H1 (cell line): ENCODE results near the gene HMCN2. TPM values are rescaled to one million over a fixed set of nuclear protein-coding genes. Genes with fewer than 3 reads are reported as not detected.

Experiments
- CTCF ChIA-PET: fragments of 300-600 bp; sonication (Branson Sonifier 250); formaldehyde crosslinking; loops from one replicate; lab custom pipeline; 2021; ENCODE audit not compliant: partially characterized antibody; lab: Charles Lee
- POLR2A ChIA-PET: fragments of 300-600 bp; sonication (Branson Sonifier 250); formaldehyde crosslinking; loops from one replicate; lab custom pipeline; 2021; ENCODE audit warnings: inconsistent platforms; ENCODE audit not compliant: partially characterized antibody; lab: Charles Lee
- DNase-seq, 2 experiments: peaks; one replicate each; pipeline versions ENCODE4 v3.0.0 to v3.0.0-alpha.2; 2010 to 2022; ENCODE audit warnings: low spot score in 2 of 2, low read depth in 1 of 2, mixed read lengths in 1 of 2
- FAIRE-seq: peaks from 2 replicates; lab custom pipeline; 2011; peaks lifted over from hg19 to GRCh38; lab: Jason Lieb, UNC
- H2AFZ ChIP-seq: 2 replicates; pipeline ENCODE4 v1.8.1; 2012; ENCODE audit warnings: low read length, inconsistent platforms
- H2AK5ac ChIP-seq: 2 replicates; pipeline ENCODE4 v1.6.1; 2013; ENCODE audit warnings: low read depth, low read length
- H2BK120ac ChIP-seq: replicated peaks from 2 replicates; pipeline ENCODE3; 2013; ENCODE audit warnings: low read depth, low read length, inconsistent platforms
- H2BK12ac ChIP-seq: 2 replicates; pipeline ENCODE4 v1.6.1; 2013; ENCODE audit warnings: low read depth, low read length
- H2BK15ac ChIP-seq: 2 replicates; pipeline ENCODE4 v1.6.1; 2013; ENCODE audit warnings: low read length
- H2BK20ac ChIP-seq: 2 replicates; pipeline ENCODE4 v1.6.1; 2013; ENCODE audit warnings: low read length
- H2BK5ac ChIP-seq: 2 replicates; pipeline ENCODE4 v1.6.1; 2013; ENCODE audit warnings: low read depth, low read length
- H3K14ac ChIP-seq: 2 replicates; pipeline ENCODE4 v1.6.1; 2013; ENCODE audit warnings: inconsistent platforms; ENCODE audit not compliant: insufficient read length
- H3K18ac ChIP-seq: 2 replicates; pipeline ENCODE4 v1.6.1; 2013; ENCODE audit warnings: low read length; ENCODE audit errors: extremely low read depth
- H3K23ac ChIP-seq: 2 replicates; pipeline ENCODE4 v1.6.1; 2013; ENCODE audit warnings: inconsistent platforms; ENCODE audit not compliant: insufficient read length
- H3K23me2 ChIP-seq: 2 replicates; pipeline ENCODE4 v1.6.1; 2013; ENCODE audit warnings: low read depth, low read length
- H3K27ac ChIP-seq: 2 replicates; pipeline ENCODE4 v1.6.1; 2011; ENCODE audit warnings: low read depth, low read length, inconsistent platforms
- H3K27me3 ChIP-seq, 4 experiments: replicated peaks in 1 of 4; 1 replicate in 1 of 4; 2 replicates in 3 of 4; pipeline versions ENCODE4 v1.6.1 to v1.8.1; 2011 to 2013; ENCODE audit warnings: low read length in 3 of 4, mild to moderate bottlenecking in 3 of 4, inconsistent platforms in 2 of 4, mixed read lengths in 2 of 4, moderate library complexity in 1 of 4; ENCODE audit not compliant: control insufficient read depth in 3 of 4, insufficient read depth in 3 of 4; ENCODE audit errors: extremely low read depth in 1 of 4
- H3K36me3 ChIP-seq, 4 experiments: 2 replicates each; pipeline versions ENCODE4 v1.6.1 to v1.8.1; 2011 to 2013; ENCODE audit warnings: mild to moderate bottlenecking in 4 of 4, low read length in 3 of 4, moderate library complexity in 2 of 4, control low read depth in 1 of 4, inconsistent platforms in 1 of 4; ENCODE audit not compliant: insufficient read depth in 4 of 4, control insufficient read depth in 2 of 4
- H3K4ac ChIP-seq: replicated peaks from 2 replicates; pipeline ENCODE3; 2013; ENCODE audit warnings: low read length, low read depth, mixed read lengths, inconsistent platforms; ENCODE audit not compliant: insufficient read length
- H3K4me1 ChIP-seq, 4 experiments: replicated peaks in 1 of 4; 1 replicate in 1 of 4; 2 replicates in 3 of 4; pipeline versions ENCODE4 v1.6.1 to v1.8.1; 2011 to 2013; ENCODE audit warnings: low read length in 3 of 4, inconsistent platforms in 2 of 4, mixed read lengths in 1 of 4; ENCODE audit not compliant: insufficient read depth in 4 of 4, control insufficient read depth in 3 of 4
- H3K4me2 ChIP-seq, 2 experiments: 2 replicates each; pipeline versions ENCODE4 v1.6.1 to v1.8.1; 2011 to 2013; ENCODE audit warnings: low read depth in 2 of 2, low read length in 2 of 2, control low read depth in 1 of 2, inconsistent platforms in 1 of 2, mild to moderate bottlenecking in 1 of 2; ENCODE audit not compliant: insufficient read depth in 1 of 2
- H3K4me3 ChIP-seq, 4 experiments: fragments of 200-600, 300-600 bp in 1 of 4; sonication (generic), shearing (Covaris generic), sonication (Bioruptor Twin) in 1 of 4; 2 replicates each; pipeline versions ENCODE4 v1.5.1 to v1.8.1; 2011 to 2016; ENCODE audit warnings: low read length in 4 of 4, low read depth in 3 of 4, control low read depth in 2 of 4, inconsistent platforms in 2 of 4, mild to moderate bottlenecking in 2 of 4, mixed read lengths in 1 of 4, moderate library complexity in 1 of 4; ENCODE audit not compliant: insufficient read depth in 2 of 4; ENCODE audit errors: extremely low read depth in 1 of 4
- H3K56ac ChIP-seq: replicated peaks from 2 replicates; pipeline ENCODE3; 2013; ENCODE audit warnings: low read depth, mild to moderate bottlenecking, mixed read lengths, low read length, inconsistent platforms; ENCODE audit not compliant: insufficient read length
- H3K79me1 ChIP-seq: 2 replicates; pipeline ENCODE4 v1.6.1; 2013; ENCODE audit warnings: low read depth, low read length, control low read depth
- H3K79me2 ChIP-seq, 2 experiments: 2 replicates each; pipeline versions ENCODE4 v1.6.1 to v1.8.1; 2012 to 2013; ENCODE audit warnings: low read length in 2 of 2, mild to moderate bottlenecking in 2 of 2, inconsistent platforms in 1 of 2; ENCODE audit not compliant: insufficient read depth in 2 of 2, control insufficient read depth in 1 of 2
- H3K9ac ChIP-seq, 4 experiments: replicated peaks in 1 of 4; 1 replicate in 1 of 4; 2 replicates in 3 of 4; pipeline versions ENCODE4 v1.6.1 to v1.8.1; 2011 to 2013; ENCODE audit warnings: low read depth in 3 of 4, low read length in 3 of 4, control low read depth in 2 of 4, mild to moderate bottlenecking in 2 of 4, moderate library complexity in 2 of 4, inconsistent platforms in 1 of 4; ENCODE audit errors: extremely low read depth in 1 of 4
- H3K9me3 ChIP-seq, 2 experiments: 2 replicates each; pipeline versions ENCODE4 v1.6.1 to v1.8.1; 2012 to 2013; ENCODE audit warnings: mild to moderate bottlenecking in 2 of 2, moderate library complexity in 2 of 2, control low read depth in 1 of 2, inconsistent platforms in 1 of 2, low read depth in 1 of 2, low read length in 1 of 2, mixed read lengths in 1 of 2; ENCODE audit not compliant: insufficient read depth in 2 of 2
- H4K20me1 ChIP-seq, 2 experiments: replicated peaks in 1 of 2; 2 replicates each; pipeline versions ENCODE3 to v1.8.1; 2011 to 2013; ENCODE audit warnings: inconsistent platforms in 2 of 2, low read length in 2 of 2, mild to moderate bottlenecking in 1 of 2; ENCODE audit not compliant: insufficient read depth in 2 of 2, control insufficient read depth in 1 of 2
- H4K5ac ChIP-seq: 2 replicates; pipeline ENCODE4 v1.6.1; 2013; ENCODE audit warnings: low read length, low read depth, mixed read lengths, inconsistent platforms; ENCODE audit not compliant: insufficient read length
- H4K8ac ChIP-seq: 2 replicates; pipeline ENCODE4 v1.8.0; 2013; ENCODE audit warnings: mild to moderate bottlenecking, moderate library complexity, low read length, inconsistent platforms; ENCODE audit not compliant: insufficient read depth; ENCODE audit errors: extremely low read depth
- H4K91ac ChIP-seq: replicated peaks from 2 replicates; pipeline ENCODE3; 2013; ENCODE audit warnings: low read length, mixed read lengths, inconsistent platforms; ENCODE audit not compliant: insufficient read length
- ASH2L ChIP-seq: fragments of 200-600, 300-600 bp; sonication (generic); IDR thresholded peaks from one replicate; pipeline ENCODE4 v1.7.1; 2017; ENCODE audit warnings: low read length
- BRCA1 ChIP-seq: IDR thresholded peaks from 2 replicates; pipeline ENCODE4 v1.6.1; 2012; ENCODE audit warnings: low read depth, low read length, improper control_type of control experiment
- CHD1 ChIP-seq: IDR thresholded peaks from 2 replicates; pipeline ENCODE4 v1.6.1; 2012; ENCODE audit warnings: low read depth, low read length, improper control_type of control experiment
- CREB1 ChIP-seq: IDR thresholded peaks from 2 replicates; pipeline ENCODE4 v1.6.1; 2012; ENCODE audit warnings: inconsistent platforms
- EZH2 ChIP-seq: fragments of 200-600 bp; sonication (generic); IDR thresholded peaks from 2 replicates; pipeline ENCODE4 v1.7.1; 2012; ENCODE audit warnings: low read depth, mild to moderate bottlenecking, moderate library complexity, low read length, inconsistent platforms; ENCODE audit not compliant: severe bottlenecking
- HDAC2 ChIP-seq, 2 experiments: fragments of 300-600 bp in 1 of 2; sonication (generic) in 1 of 2; IDR thresholded peaks; 2 replicates each; pipeline ENCODE4 v1.6.1; 2011 to 2012; ENCODE audit warnings: low read depth in 2 of 2, low read length in 2 of 2, mild to moderate bottlenecking in 2 of 2, moderate library complexity in 2 of 2, borderline replicate concordance in 1 of 2, inconsistent platforms in 1 of 2
- NRF1 ChIP-seq: IDR thresholded peaks from 2 replicates; pipeline ENCODE4 v1.6.1; 2011; ENCODE audit warnings: mild to moderate bottlenecking, low read depth, low read length, improper control_type of control experiment
- POLR2A ChIP-seq, 2 experiments: IDR thresholded peaks; 1 replicate in 1 of 2; 2 replicates in 1 of 2; pipeline ENCODE4 v1.6.1; 2011; ENCODE audit warnings: low read depth in 2 of 2, low read length in 2 of 2, mild to moderate bottlenecking in 2 of 2; ENCODE audit errors: control extremely low read depth in 1 of 2
- RXRA ChIP-seq: IDR thresholded peaks from 2 replicates; pipeline ENCODE4 v1.6.1; 2011; ENCODE audit warnings: low read depth, mild to moderate bottlenecking, low read length, moderate library complexity; ENCODE audit not compliant: insufficient read depth
- SP1 ChIP-seq: IDR thresholded peaks from 2 replicates; pipeline ENCODE4 v1.6.1; 2011; ENCODE audit warnings: low read depth, low read length
- SP4 ChIP-seq: IDR thresholded peaks from 2 replicates; pipeline ENCODE4 v1.6.1; 2012; ENCODE audit warnings: low read length, inconsistent platforms
- ZNF274 ChIP-seq: IDR thresholded peaks from 2 replicates; pipeline ENCODE4 v1.7.0; 2012; ENCODE audit warnings: low read length, borderline replicate concordance; ENCODE audit errors: extremely low read depth
- WGBS, 2 experiments: shearing (Covaris generic) in 1 of 2; methylation state at CpG; one replicate each; pipeline versions ENCODE4 v1.1.6 to v1.1.7; 2013 to 2015; ENCODE audit warnings: low lambda C conversion rate in 2 of 2, mixed read lengths in 2 of 2, inconsistent platforms in 1 of 2, low coverage in 1 of 2, missing lambda C conversion rate in 1 of 2; ENCODE audit not compliant: insufficient replicate concordance in 2 of 2, insufficient coverage in 1 of 2, insufficient read length in 1 of 2; ENCODE audit errors: extremely low coverage in 1 of 2, missing lambda C conversion rate in 1 of 2; 5-methylcytosine and 5-hydroxymethylcytosine counted together
- polyA plus RNA-seq, 7 experiments: library from polyadenylated mRNA; depleted of rRNA in 3 of 7; stranded (reverse) in 5 of 7; unstranded in 2 of 7; fragments of >200 nt in 5 of 7; fragments of 200-250 nt in 2 of 7; gene quantifications; 1 replicate in 5 of 7; 2 replicates in 1 of 7; 4 replicates in 1 of 7; pipeline versions ENCODE4 v1.2.1 to v1.2.3, GENCODE V29; 2011 to 2013; ENCODE audit warnings: missing spikeins in 2 of 7, mixed read lengths in 2 of 7
- total RNA-seq: library from RNA; stranded (reverse); fragmentation: NEBNext Ultra II Directional; extraction: Animal tissue kit (Norgen Biotek cat#: 25700); gene quantifications from 2 replicates; pipeline ENCODE4 v1.2.1, GENCODE V29; 2021
- TF ChIP-seq, protein P1 (sequence below): IDR thresholded peaks from 2 replicates; pipeline ENCODE4 v1.6.1; 2011; ENCODE audit warnings: low read depth, mild to moderate bottlenecking, low read length; ENCODE audit not compliant: insufficient read depth

The HMCN2 gene
- total and polyA plus RNA-seq, 2 of the 8 experiments (the other 6 are each of a cell fraction or from before 2014, with no cell fraction given), result 5.0 to 9.1 TPM

DNA sequence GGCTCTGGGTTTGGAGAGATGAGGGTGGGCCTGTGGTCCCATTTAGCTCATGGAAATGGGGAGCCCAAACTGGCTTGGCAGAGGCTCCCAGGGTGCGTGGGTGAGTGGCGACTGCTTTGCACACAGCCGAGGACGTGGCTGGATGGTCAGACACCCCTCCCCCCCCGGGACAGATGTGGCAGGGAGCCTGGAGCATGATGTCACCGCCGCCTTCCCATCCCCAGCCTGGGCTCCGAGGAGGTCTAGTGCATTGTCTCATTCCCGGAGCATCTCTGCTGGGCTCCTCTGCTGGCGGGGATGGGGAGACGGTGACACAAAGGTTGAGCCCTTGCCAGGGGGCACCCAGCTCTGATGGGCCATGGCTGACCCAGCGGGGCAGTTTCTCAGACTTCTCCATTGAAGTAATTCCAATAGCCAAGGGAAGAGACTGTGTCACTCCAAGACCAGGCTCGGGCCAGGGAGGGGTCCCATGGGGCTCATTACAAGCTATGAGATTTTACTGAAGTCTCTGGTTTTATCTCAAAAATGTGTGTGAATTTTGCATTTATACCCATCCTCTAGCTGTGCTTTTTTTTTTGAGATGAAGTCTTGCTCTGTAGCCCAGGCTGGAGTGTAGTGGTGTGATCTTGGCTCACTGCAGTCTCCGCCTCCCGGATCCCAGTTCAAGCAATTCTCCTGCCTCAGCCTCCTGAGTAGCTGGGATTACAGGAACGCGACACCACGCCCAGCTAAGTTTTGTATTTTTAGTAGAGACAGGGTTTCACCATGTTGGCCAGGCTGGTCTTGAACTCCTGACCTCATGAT is 36.1 kb downstream of the HMCN2 start:
- Histone ChIP-seq H4K20me1 (no peaks in the 10 kb centered on the region), H3K9ac (no peak overlapping the region), H2AK5ac (no peak overlapping the region), H3K79me1 (no peaks in the 10 kb centered on the region), H3K14ac (no peak overlapping the region), H3K4me2 (no peak overlapping the region), H3K56ac (no peak overlapping the region), H3K4ac (no peak overlapping the region), H3K23me2 (peaks cover 10% of the 10 kb centered on the region; the same call in 1 of the 2 replicates), H3K27ac (no peak overlapping the region), H3K36me3 (peaks cover 0 to 13% (median 3%) of the 10 kb centered on the region in 4 experiments; a peak in 4 of 8 replicates), H2AFZ (no peak overlapping the region), H4K91ac (no peak overlapping the region), H3K27me3 (no peaks in the 10 kb centered on the region), H2BK120ac (no peak overlapping the region), H2BK20ac (no peak overlapping the region), H4K5ac (no peak overlapping the region), H3K23ac (no peak overlapping the region), H4K8ac (no peak overlapping the region), H3K9me3 (no peaks in the 10 kb centered on the region), H3K79me2 (no peaks in the 10 kb centered on the region), H2BK15ac (no peak overlapping the region), H3K4me3 (no peak overlapping the region), H3K4me1 (peaks cover 0 to 2% (median 0%) of the 10 kb centered on the region in 4 experiments; a peak in 2 of 7 replicates), H2BK12ac (no peak overlapping the region; the same call in 1 of the 2 replicates), H3K18ac (no peak overlapping the region), H2BK5ac (no peak overlapping the region)
- no peak for FAIRE-seq
- DNase-seq, result no peak
- ChIA-PET POLR2A (interaction anchor here (1.2 to 1.4 kb wide), 2 partner anchors 11 to 61 kb away, joined by 3 read pairs; no protein-coding TSS in a partner anchor), CTCF (interaction anchor here (0.6 to 5.6 kb wide), 15 partner anchors 9 to 189 kb away, joined by 3 to 33 read pairs (median 4); no protein-coding TSS in a partner anchor)
- WGBS, 2 experiments, result 92% methylated on average over 17 of the region's 18 CpGs; no CpG with 5 or more reads in 1 of the 2 experiments
- no peak for TF ChIP-seq CREB1
- TF ChIP-seq EZH2, result no peak
- TF ChIP-seq RXRA, result no peak
- TF ChIP-seq SP1, result no peak
- TF ChIP-seq SP4, result no peak
- no peak for TF ChIP-seq NRF1
- no peak for TF ChIP-seq ZNF274
- no peak for TF ChIP-seq POLR2A (IDR thresholded peaks at IDR 0.05; ENCODE audit: control extremely low read depth in 1 of 2, low read depth in 2 of 2, low read length in 2 of 2)
- no peak for TF ChIP-seq ASH2L
- no peak for TF ChIP-seq HDAC2 (IDR thresholded peaks at IDR 0.05; ENCODE audit: borderline replicate concordance in 1 of 2, low read depth in 2 of 2, low read length in 2 of 2)
- TF ChIP-seq BRCA1, result no peak
- TF ChIP-seq CHD1, result no peak
- TF ChIP-seq, protein P1, sequence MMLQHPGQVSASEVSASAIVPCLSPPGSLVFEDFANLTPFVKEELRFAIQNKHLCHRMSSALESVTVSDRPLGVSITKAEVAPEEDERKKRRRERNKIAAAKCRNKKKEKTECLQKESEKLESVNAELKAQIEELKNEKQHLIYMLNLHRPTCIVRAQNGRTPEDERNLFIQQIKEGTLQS, result no peak
